Activated naive CD4-positive, alpha-beta T cell treated with anti-CD3 and anti-CD28 coated beads, Interleukin-2, amount 50 U/mL, for 16 hours (primary cell): ENCODE results near the gene SLC27A3.
A peak's percentile ranks its signal among the peaks of the same experiment; 100 is the strongest.

Experiments used
- DNase-seq: peaks from one replicate; pipeline ENCODE4 v3.0.0-alpha.2; 2020

Gene SLC27A3

DNA sequence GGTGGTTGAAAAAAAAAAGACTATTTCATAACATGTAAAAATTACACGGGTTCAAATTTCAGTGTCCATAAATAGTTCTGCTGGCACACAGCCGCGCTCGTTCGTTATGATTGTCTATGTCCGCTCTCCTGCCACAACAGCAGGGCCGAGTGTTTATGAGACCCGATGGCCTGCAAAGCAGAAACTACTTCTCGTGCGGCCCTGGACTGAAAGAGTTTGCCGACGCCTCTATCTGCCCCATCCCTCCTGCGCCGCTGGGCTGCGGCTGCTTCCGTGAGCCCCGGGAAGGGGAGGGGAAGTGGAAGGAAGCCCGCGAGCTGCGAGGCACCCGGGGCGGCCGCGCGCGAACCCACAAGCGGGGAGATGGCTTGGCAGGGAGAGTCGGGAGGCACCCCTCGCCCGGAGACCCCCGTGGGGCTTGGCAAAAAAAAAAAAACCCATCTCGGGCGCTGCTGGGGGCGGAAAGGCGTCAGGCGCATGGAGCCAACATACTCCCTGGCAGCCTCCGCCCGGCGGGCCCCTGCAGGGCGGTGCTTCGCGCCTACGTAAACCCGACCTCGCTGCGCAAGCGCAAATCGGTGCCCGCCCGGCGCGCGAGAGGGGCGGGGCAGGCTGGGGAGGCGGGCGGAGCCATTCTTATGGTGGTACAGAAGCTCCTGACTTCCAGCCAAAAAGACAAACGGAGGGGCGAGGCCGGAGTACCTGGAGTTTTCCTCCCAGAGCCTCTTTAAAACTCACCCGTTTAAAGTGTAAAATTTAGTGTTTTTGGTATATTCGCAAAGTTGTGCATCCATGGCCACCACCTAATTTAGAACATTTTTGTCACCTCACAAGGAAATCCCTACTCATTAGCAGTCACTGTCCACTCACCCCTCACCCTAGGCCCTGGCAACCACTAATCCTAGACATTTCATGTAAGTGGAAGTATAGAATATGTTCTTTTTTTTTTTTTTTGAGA is 8.3 kb downstream of the SLC27A3 start:
- peak; percentile 91 for DNase-seq

DNA sequence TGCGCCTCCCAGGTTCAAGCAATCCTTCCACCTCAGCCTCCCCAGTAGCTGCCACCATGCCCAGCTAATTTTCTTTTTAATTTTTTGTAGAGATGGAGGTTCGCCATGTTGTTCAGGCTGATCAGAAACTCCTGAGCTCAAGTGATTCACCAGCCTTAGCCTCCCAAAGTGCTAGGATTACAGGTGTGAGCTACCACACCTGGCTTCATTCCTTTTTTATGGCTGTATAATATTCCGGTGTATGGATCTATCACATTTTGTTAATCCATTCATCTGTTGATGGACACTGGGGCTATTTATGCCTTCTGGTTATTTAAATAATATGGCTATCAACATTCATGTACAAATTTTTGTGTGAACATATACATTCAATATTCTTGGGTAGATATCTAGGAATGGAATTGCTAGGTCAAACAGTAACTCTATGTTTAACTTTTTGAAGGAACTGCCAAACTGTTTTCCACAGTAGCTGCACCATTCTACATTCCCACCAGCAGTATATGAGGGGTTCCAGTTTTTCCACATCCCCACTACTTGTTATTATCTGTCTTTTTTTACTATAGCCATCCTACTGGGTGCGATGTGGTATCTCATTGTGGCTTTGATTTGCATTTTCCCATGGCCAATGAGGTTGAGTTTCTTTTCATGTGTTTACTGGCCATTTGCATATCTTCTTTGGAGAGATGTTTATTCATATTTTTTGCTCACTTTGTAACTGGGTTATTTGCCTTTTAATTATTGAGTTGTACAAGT is 11.0 kb downstream of the SLC27A3 start:
- DNase-seq = no peak

DNA sequence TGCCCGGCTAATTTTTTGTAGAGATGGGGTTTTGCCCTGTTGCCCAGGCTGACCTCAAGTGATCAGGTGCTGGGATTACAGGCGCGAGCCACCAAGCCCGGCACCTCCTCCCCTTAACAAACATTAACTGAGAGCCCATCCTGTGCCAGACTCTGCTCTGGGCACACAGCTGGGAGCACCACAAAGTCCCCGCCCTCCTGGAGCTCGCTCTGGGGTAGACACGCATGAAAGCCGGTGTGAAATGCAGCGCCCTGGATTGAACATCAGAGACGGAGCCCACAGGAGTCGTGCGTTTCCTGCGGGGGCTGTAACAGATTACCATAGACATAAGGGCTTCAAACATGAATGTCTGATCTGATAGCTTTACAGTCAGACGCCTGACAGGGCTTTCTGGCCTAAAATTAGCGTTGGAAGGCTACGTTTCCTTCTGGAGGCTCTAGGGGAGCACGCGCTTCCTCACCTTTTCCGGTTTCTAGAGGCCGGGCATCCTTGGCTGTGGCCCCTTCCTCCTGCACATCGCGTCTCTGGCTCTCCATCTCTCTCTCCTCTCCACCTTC is 14.3 kb downstream of the SLC27A3 start:
- no peak for DNase-seq

DNA sequence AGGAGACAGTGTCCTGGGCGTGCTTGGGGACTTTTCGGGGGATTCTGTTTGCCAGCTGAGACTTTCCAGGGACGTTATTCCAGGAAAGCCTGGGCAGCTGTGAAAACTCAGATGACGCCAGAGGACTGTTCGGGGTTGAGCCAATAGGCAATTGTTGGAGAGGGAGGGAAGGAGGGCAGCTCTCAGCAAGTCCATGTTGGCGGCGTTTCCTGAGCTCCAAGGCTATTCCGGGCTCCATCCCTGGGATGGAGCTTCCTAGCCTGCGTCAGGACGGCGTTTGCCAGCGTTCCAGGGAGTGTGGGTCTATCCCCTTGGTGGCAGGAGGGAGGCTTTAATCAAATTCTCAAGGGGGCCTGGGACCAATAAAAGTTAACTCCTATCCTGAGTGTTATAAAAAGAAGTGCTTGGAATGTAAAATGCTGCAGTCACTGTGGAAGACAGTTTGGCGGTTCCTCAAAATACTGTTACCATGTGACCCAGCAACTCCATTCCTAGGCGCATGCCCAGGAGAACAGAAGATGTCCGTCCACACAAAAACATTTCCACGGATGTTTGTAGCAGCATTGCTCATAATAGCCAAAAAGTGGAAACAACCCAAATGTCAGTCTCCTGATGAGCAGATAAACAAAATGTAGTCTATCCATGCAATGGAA is 15.2 kb downstream of the SLC27A3 start:
- DNase-seq = no peak

DNA sequence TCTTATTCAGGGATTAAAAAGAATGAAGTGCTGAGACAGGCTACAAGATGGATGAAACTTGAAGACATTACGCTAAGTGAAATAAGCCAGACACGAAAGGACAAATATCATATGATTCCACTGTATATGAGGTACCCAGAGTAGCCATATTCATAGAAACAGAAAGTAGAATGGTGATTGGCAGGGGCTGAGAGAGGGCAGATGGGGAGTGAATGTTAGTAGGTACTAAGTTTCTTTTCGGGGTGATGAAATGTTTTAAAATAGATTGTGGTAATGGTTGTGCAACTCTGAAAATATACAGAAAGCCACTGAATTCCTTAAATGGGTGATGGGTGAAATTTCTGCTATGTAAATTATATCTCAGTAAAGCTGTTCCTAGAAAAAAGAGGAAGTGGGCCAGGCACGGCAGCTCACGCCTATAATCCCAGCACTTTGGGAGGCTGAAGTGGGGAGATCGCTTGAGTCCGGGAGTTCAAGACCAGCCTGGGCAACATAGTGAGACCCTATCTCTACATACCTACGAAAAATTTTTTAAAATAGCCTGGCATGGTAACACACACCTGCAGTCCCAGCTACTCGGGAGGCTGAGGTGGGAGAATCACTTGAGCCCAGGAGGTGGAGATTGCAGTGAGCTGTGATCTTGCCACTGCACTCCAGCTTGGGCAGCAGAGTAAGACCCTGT is 15.9 kb downstream of the SLC27A3 start:
- DNase-seq = no peak

DNA sequence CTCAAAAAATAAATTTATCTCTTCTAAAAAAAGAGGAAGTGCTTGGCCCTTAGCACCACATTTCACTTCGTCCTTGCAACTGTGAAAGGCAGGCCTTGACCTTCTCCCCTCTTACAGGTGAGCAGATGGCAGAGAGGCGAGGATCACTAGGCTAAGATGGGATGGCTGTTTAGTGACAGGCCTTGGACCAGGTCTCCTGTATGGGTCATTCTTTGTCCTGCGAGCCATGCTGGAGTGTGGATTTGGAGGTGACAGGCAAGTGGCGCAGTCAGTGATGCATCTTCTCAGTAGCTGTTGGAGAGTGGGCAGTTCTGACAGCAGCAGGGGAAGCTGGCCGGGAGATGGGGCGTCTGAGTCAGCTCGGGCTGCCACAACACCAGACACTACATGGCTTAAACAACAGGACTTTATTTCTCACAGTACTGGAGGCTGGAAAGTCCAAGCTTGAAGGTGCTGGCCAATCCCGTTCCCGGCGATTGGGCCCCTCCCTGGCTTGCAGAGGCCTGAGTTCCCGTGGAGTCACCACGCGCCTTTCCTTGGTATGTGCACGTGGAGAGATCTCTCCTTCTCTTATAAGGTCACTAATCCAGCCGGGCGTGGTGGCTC is 16.5 kb downstream of the SLC27A3 start:
- DNase-seq = no peak

DNA sequence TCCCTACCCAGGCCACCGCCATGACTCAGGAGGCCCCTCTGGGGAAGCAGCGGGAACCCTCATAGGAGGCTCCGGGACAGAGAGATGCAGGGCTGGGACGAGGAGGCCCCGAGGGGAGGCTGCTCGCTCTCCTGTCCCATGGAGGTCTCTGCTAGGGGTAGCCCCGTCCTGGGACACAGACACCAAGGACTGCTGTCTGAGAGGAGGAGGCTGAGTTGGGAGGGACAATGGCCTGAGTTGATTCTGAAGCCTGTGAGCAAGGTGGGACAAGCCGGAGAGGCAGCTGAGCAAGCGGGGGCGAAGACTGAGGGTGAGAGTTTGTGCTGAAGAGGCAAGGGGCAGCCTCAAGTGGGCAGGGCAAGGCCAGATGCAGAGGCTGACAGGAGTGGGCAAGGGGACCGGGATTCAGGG is 17.4 kb downstream of the SLC27A3 start:
- DNase-seq = no peak

DNA sequence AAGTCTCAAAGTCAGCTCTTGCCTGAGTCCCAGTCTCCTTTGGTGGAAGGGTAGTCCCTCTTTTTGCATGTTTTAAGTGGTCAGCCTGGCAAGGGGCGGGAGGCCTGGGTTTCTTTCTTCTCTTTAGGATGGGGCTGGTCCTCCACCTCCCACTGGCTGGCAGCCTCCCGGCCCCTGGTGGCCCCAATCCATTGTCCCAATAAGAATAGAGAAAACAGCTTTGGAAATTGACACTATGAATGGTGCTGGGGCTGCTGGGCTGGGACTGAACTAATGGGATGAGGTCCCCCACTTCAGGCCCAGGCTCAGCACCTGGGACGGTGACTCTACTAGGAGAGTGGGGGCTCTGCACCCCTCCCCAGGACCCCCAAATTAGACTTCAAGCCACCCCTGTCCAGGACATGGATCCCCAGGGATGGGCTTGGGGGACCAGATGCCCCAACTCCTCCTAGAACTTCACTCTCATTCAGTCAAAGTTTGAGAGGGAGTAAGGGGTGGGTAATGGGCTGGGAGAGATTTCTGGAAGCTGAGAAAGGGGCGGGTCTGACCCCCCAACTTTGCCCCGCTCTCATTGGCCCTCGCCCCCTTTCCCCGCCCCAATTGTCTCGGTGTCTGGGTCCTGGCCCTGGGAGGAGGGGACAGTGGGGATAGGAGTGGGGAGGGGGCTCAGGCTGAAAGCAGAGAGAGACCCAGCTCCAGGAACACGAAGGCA is 18.2 kb downstream of the SLC27A3 start:
- DNase-seq = no peak

DNA sequence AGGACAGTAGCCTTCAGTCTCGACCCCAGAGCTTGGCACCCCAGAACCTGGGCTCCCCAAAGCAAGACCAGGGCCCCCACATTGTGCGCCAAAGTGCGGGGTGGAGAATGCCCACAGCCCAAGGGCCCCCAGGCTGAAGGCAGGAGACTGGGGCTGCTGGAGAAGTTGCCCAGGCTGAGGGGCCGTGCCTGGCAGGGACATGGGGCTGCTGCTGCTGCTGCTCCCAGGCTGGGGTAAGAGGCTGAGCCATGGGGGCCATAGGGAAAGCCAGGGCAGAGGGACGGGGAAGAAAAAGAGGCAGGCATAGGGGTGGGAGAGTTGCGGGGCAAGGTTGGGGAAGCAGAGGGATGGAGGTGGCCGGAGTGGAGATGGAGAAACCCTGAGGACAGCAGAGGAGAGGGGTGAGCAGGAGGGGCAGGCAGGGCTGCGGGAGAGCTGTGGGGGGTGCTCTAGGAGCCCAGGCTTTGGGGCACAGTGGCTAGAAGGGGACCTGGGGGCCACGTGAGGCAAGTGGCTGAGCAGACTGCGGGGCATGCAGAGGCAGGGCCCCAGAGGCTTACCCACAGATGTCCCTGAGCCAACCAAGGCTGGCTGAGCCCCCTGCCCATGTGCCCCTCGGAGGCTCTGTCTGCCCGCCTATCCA is 18.9 kb downstream of the SLC27A3 start:
- DNase-seq = no peak

DNA sequence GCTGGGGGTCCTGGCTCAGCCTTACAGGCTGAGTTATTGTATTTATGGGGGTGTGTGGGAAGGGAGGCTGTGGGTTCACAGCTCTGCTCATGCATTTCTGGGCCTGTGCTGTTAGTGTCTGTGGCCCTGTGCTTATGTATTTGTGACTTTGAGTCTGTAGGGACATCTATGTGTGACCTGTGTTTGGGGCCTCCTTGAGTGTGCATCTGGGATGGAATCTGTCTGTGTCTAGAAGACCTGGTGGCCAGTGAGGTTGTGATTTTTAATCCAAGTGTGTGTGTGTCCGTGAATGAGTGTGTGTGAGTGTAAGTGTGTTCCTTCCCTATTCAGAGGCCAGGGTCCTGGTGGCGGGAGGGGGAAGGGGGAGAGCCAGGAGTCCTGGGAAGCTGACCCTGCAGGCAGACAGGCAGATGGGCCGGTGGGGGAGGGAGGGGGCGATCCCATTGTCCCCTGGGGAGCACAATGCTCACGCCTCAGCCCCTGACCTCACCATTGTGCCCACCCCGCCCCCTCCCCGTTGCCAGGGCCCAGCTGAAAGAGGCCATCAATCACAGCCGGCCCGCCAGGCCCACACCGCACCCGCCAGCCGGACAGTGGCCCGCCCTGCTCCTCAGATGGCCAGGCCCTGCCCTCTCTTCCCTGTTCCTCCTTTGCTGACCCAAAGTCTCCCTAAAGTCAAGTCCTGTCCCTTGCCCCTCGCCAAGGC is 19.6 kb downstream of the SLC27A3 start:
- DNase-seq = no peak

DNA sequence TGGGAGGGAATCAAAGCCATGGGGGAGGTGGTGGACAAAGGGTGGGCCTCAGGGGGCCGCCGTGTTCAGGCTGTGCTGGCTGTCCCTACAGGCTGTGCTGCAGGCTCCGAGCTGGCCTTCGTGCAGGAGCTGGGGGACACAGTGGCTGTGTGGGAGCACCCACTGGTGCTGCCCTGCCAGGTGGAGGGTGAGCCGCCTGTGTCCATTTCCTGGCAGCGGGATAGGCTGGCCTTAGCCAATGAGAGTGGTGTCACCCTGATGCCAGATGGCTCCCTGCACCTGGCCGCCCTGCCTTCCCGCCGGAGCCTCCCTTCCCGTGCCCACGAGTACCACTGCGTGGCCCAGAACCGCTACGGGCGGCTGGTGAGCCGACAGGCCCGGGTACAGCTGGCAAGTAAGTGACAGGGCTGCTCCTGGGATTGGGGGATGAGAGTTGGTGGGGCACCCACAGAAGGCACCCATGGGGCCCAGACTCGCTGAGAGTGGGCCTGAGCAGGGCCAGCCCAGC is 20.2 kb downstream of the SLC27A3 start:
- DNase-seq = no peak

DNA sequence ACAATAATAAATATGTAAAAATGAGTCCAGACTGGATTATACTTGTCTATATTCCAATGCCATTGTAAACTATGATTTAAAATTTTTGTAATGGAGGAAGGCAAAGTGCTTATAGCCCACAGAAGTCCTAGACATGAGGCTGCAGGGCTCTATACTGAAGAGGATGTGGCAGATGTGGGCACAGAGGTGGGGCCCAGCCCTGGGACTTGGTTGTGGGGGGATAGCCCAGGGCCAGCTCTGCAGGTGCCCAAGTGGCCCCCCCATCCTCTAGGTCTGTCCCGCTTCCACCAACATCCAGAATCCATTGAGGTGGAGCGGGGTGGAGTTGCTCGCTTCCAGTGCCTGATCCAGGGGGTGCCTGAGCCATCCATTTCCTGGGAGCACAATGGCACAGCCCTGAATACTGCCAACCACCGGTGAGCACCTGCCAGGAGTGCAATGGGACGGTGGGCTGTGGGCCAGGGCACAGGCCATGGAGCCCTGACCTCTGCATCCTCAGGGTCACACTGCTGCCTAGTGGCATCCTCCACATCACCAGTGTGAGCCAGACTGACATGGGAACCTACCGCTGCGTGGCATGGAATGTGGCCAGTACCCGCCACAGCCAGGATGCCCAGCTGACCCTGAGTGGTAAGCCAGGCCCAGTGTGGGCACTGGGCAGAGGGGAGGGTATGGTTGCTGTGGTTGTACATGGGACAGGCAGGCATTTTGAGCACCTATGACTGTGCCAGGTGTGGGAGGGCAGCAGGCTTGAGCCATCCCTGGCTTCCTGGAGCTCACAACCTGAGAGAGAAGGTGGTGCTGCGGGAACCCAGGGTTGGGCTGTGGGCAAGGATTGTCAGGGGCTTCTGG is 21.0 kb downstream of the SLC27A3 start:
- no peak for DNase-seq

DNA sequence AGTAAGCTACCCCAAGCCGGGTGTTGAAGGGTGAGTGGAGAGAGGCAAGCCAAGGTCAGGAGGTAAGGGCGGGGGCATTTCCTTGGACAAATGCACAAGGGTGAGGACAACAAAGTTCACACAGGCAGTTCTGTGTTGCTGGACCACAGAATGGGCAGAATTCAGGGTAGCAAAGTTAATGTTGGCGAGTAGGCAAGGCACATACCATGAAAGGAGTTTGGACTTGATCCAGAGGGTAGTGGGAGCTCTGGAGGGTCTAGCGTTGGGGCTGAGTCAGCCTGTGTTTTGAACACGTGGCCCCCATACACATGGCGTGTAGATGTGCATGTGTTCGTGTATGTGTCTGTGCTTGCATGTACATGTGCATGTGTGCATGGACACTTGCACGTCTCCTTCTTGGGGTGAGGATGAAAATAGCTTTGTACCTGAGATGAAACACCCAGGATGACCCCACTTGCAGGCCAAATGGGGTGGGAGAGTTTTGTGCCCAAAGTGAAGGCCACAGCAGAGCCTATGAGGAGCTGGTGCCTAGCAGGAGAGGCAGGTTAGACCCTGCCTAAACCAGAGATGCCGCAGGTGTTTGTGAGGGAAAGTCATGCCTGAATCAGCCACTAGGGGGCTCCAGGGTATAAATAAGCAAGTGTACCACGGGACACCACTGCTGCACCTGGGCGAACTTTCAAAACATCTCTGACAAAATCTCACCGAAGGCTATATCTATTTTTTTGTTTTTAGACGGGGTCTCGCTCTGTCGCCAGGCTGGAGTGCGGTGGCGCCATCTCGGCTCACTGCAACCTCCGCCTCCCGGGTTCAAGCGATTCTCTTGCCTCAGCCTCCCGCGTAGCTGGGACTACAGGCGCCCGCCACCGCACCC is 21.8 kb downstream of the SLC27A3 start:
- peak; percentile 83 for DNase-seq

DNA sequence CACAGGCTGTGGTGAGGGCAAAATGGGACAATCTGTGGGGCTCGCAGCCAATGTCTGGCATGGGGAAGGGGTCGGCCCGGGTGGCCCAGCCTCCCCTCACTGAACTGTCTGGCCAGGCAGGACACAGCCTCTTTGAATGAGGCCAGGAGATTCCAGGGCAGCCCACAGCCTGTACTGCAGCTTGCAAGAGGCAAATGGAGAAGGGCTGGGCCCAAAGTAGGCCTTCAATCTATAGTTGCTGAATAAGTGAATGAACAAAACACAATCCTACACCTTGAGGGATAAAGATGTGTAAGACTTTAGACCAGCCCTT is 23.2 kb downstream of the SLC27A3 start:
- no peak for DNase-seq

DNA sequence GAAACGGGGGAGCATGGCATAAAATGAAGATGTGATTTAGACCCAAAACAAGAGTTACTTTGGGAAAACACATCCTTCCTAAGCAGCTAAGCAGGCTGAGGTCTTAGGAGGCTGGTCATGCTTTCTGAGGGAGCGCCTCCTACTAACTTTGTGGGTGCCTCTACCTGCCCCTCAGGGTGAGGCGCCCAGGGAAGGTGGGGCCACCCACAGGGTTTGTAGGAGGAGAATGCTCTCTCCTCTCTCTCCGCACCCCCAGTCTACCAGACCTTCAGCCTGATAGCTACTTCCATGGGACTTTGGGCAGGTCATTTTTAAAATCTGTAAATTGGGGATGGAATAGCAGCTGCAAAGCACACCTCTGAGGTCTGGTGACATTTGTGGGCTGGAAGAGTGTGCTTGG is 23.8 kb downstream of the SLC27A3 start:
- no peak for DNase-seq

DNA sequence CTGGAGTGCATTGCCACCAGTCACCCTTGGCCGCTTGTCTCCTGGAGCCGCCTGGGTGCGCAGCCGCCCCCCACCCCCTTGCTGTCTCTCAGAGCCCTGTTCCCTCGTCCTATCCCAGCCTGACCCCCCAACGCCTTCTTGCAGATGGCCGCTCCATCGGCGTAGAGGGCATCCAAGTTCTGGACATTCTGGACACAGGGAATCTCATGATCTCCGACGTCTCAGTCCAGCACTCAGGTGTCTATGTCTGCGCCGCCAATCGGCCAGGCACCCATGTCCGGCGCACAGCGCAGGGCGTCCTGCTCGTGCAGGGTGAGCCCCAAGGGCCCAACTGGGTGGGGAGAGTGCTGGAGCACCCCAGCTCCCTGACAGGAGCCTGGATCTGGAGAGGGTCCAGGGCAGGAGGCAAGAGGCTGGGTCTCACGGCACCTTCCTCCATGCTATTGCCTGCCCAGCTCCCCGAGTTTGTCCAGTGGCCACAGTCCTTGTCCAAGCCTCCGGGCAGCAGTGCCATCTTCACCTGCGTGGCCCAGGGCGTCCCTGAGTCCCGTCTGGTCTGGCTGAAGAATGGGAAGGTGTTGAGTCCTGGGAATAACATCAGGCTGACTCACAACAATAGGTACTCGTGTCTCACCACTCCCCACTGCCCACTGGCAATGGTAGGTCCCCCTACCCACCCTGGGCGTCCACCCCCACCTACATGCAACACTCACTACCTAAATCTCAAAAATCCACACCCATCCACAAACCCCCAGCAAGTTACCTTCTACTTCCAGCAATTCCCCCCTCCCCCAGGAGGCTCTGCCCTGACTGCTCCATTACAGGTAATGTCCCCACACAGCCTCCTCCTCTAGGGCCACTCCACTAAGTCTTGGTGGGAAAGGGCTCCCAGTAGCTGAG is 24.6 kb downstream of the SLC27A3 start:
- DNase-seq = no peak

DNA sequence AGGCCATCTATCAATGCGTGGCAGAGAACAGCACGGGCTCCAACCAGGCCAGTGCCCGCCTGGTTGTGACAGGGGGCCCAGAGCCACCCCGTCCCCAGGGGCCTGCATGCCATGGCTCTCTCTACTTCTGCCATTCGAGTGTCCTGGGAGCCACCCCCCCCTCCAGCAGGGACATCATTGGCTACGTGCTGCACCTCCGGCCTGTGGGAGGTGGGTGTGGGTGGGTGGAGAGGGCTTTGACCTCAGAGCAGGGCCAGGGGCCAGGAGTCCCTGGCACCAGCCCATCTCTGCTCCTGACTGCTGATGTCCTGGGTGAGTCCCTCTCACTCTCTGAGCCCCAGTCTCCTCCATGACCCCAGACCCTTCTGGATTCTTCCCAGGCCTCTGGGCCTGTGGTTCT is 25.3 kb downstream of the SLC27A3 start:
- no peak for DNase-seq
